Left cardiac atrium (tissue), 2 donors: ENCODE measurements around the gene NBPF1. TPM values are rescaled to one million over a fixed set of nuclear protein-coding genes. Genes with fewer than 3 reads are reported as not detected.

Source experiments
- total RNA-seq, 2 donors: library from RNA; stranded (reverse); fragmentation: NEBNext Ultra II Directional; extraction: Animal tissue kit (Norgen Biotek cat#: 25700); gene quantifications; one replicate each; pipeline ENCODE4 v1.2.1, GENCODE V29; 2021
- donor health status: DM: no; HTN: yes; CAD: no; lungs with severe emphysema.
- donor health status: DM: yes; HTN: yes; CAD: no.

Gene NBPF1
- total RNA-seq, 2 donors from 2014 or later: 11.6 to 17.5 TPM

Other genes with a start within 250 kb of the NBPF1 start
- gene SZRD1, start 246.3 kb downstream of the NBPF1 start, total RNA-seq: 100 to 1,000 TPM in 1 of 2 donors, 10 to 100 TPM in 1; 98.0 to 112 TPM
- gene SPATA21, start 176.1 kb downstream of the NBPF1 start, total RNA-seq: not detected
- gene NECAP2, start 172.8 kb downstream of the NBPF1 start, total RNA-seq: 10 to 100 TPM; 21.8 to 23.7 TPM
- gene RNU1-1, start 99.3 kb downstream of the NBPF1 start, total RNA-seq: over 10,000 TPM in 1 of 2 donors, 1,000 to 10,000 TPM in 1; 5,988 to 15,401 TPM
- over 10,000 TPM in 1 of 2 donors, 1,000 to 10,000 TPM in 1; 5,988 to 15,401 TPM for gene RNU1-3, start 53.4 kb upstream of the NBPF1 start, total RNA-seq
- over 10,000 TPM in 1 of 2 donors, 1,000 to 10,000 TPM in 1; 5,988 to 15,401 TPM for gene RNU1-4, start 127.0 kb upstream of the NBPF1 start, total RNA-seq